Fibroblast of lung (primary cell): ENCODE data around the gene MED28. TPM values are rescaled to one million over a fixed set of nuclear protein-coding genes. Genes with fewer than 3 reads are reported as not detected.

Experiments used
- DNase-seq, 2 donors: peaks; one replicate each; pipeline versions ENCODE4 v3.0.0 to v3.0.0-alpha.2; 2010; ENCODE audit warnings: low read depth in 2 of 2
- H2AFZ ChIP-seq: 2 replicates; pipeline ENCODE4 v1.5.1; 2012; ENCODE audit warnings: low read length, control low read depth, inconsistent platforms
- H3K27ac ChIP-seq: 2 replicates; pipeline ENCODE4 v1.5.1; 2011; ENCODE audit warnings: low read length, control low read depth; ENCODE audit not compliant: insufficient read depth
- H3K27me3 ChIP-seq: 2 replicates; pipeline ENCODE4 v1.5.1; 2011; ENCODE audit warnings: mild to moderate bottlenecking, low read length; ENCODE audit not compliant: control insufficient read depth, insufficient read depth
- H3K36me3 ChIP-seq: 2 replicates; pipeline ENCODE4 v1.5.1; 2011; ENCODE audit warnings: low read length; ENCODE audit not compliant: control insufficient read depth, insufficient read depth
- H3K4me1 ChIP-seq: 2 replicates; pipeline ENCODE4 v1.5.1; 2011; ENCODE audit warnings: low read length; ENCODE audit not compliant: control insufficient read depth, insufficient read depth; ENCODE audit errors: extremely low read depth
- H3K4me2 ChIP-seq: 2 replicates; pipeline ENCODE4 v1.5.1; 2011; ENCODE audit warnings: low read length, control low read depth; ENCODE audit not compliant: insufficient read depth; ENCODE audit errors: extremely low read depth
- H3K4me3 ChIP-seq, 4 experiments: fragments of 200-600 bp in 1 of 4; sonication (generic) in 1 of 4; replicated peaks in 1 of 4; 2 replicates each; pipeline ENCODE4 v1.5.1; 2011 to 2016; ENCODE audit warnings: low read length in 4 of 4, low read depth in 3 of 4, mild to moderate bottlenecking in 3 of 4, control low read depth in 2 of 4, inconsistent platforms in 1 of 4, mixed read lengths in 1 of 4; ENCODE audit not compliant: insufficient read depth in 1 of 4; ENCODE audit errors: control extremely low read depth in 1 of 4
- H3K79me2 ChIP-seq: 2 replicates; pipeline ENCODE4 v1.5.1; 2012; ENCODE audit warnings: mild to moderate bottlenecking, low read length, inconsistent platforms; ENCODE audit not compliant: control insufficient read depth, insufficient read depth
- H3K9ac ChIP-seq: 2 replicates; pipeline ENCODE4 v1.5.1; 2011; ENCODE audit warnings: mild to moderate bottlenecking, low read length, control low read depth; ENCODE audit not compliant: insufficient read depth
- H3K9me3 ChIP-seq: 2 replicates; pipeline ENCODE4 v1.5.1; 2012; ENCODE audit warnings: low read depth, low read length; ENCODE audit not compliant: control insufficient read depth, insufficient read depth
- H4K20me1 ChIP-seq: 2 replicates; pipeline ENCODE4 v1.5.1; 2011; ENCODE audit warnings: low read length; ENCODE audit not compliant: control insufficient read depth, insufficient read depth; ENCODE audit errors: extremely low read depth
- CTCF ChIP-seq, 2 donors: IDR thresholded peaks in 1 of 2; conservative IDR thresholded peaks in 1 of 2; 1 replicate in 1 of 2; 2 replicates in 1 of 2; pipeline ENCODE4 v1.5.1; 2011 to 2012; ENCODE audit warnings: low read length in 2 of 2, control low read depth in 1 of 2, inconsistent platforms in 1 of 2, low read depth in 1 of 2, mild to moderate bottlenecking in 1 of 2
- EZH2 ChIP-seq: IDR thresholded peaks from 2 replicates; pipeline ENCODE4 v1.5.1; 2012; ENCODE audit warnings: low read length, control low read depth, mild to moderate bottlenecking; ENCODE audit errors: missing control alignments
- polyA plus RNA-seq, 2 donors: library from polyadenylated mRNA; depleted of rRNA in 1 of 2; stranded (reverse) in 1 of 2; unstranded in 1 of 2; fragments of >200 nt; gene quantifications; 2 replicates each; pipeline ENCODE4 v1.2.1, GENCODE V29; 2011 to 2012; ENCODE audit warnings: missing spikeins in 1 of 2
- total RNA-seq: library from RNA; depleted of rRNA; stranded (reverse); fragments of >200 nt; gene quantifications from 2 replicates; pipeline ENCODE4 v1.2.1, GENCODE V29; 2014

Gene MED28
- total and polyA plus RNA-seq, 2 donors (not counting 1 experiment from before 2014, with no cell fraction given), result 16.8 to 20.1 TPM

GRCh38 chr4:17642398-17642783, 27.9 kb downstream of the MED28 start:
- Histone ChIP-seq H2AFZ (no peak overlapping the region), H3K4me3 (no peak overlapping the region), H3K4me1 (no peaks in the 10 kb centered on the region), H3K36me3 (peaks cover 2% of the 10 kb centered on the region), H3K9ac (no peak overlapping the region), H3K27ac (no peak overlapping the region), H4K20me1 (no peaks in the 10 kb centered on the region), H3K4me2 (no peak overlapping the region), H3K79me2 (no peaks in the 10 kb centered on the region), H3K9me3 (no peaks in the 10 kb centered on the region), H3K27me3 (no peaks in the 10 kb centered on the region)
- TF ChIP-seq CTCF (conservative IDR thresholded peaks at IDR 0.05 in 1 of 2, IDR thresholded peaks at IDR 0.05 in 1 of 2; ENCODE audit: low read depth in 1 of 2, low read length in 2 of 2) (no peak), EZH2 (no peak)
- no peak for DNase-seq

GRCh38 chr4:17646693-17647092, 32.3 kb downstream of the MED28 start:
- Histone ChIP-seq H3K27ac (no peak overlapping the region), H3K4me3 (no peak overlapping the region), H3K9me3 (no peaks in the 10 kb centered on the region), H4K20me1 (no peaks in the 10 kb centered on the region), H3K27me3 (no peaks in the 10 kb centered on the region), H3K79me2 (no peaks in the 10 kb centered on the region), H2AFZ (no peak overlapping the region), H3K9ac (no peak overlapping the region), H3K36me3 (no peaks in the 10 kb centered on the region), H3K4me2 (no peak overlapping the region), H3K4me1 (no peaks in the 10 kb centered on the region)
- TF ChIP-seq CTCF (conservative IDR thresholded peaks at IDR 0.05 in 1 of 2, IDR thresholded peaks at IDR 0.05 in 1 of 2; ENCODE audit: low read depth in 1 of 2, low read length in 2 of 2) (no peak), EZH2 (no peak)
- DNase-seq, result no peak

- no peak for DNase-seq
- Histone ChIP-seq H3K4me3 (no peak overlapping the region), H4K20me1 (no peaks in the 10 kb centered on the region), H3K9ac (no peak overlapping the region), H2AFZ (no peak overlapping the region), H3K9me3 (no peaks in the 10 kb centered on the region), H3K27ac (no peak overlapping the region), H3K36me3 (no peaks in the 10 kb centered on the region), H3K4me1 (no peaks in the 10 kb centered on the region), H3K79me2 (no peaks in the 10 kb centered on the region), H3K4me2 (no peak overlapping the region), H3K27me3 (no peaks in the 10 kb centered on the region)
- TF ChIP-seq EZH2, result no peak
Measured at GRCh38 chr4:17647176-17647806, 32.9 kb downstream of the MED28 start.
